K562 treated with DMSO at 1 percent for 48 hours (cell line): ENCODE data around the gene ETV1. TPM values are rescaled to one million over a fixed set of nuclear protein-coding genes. Genes with fewer than 3 reads are reported as not detected.

ENCODE experiments used
- total RNA-seq: library from RNA; unstranded; fragments of 300-600 nt; gene quantifications from 2 replicates; pipeline ENCODE4 v1.2.3, GENCODE V29; 2022; ENCODE audit warnings: low replicate concordance; ENCODE audit errors: extremely low read depth

ETV1 gene
- not detected in 2 replicates for total RNA-seq

DNA sequence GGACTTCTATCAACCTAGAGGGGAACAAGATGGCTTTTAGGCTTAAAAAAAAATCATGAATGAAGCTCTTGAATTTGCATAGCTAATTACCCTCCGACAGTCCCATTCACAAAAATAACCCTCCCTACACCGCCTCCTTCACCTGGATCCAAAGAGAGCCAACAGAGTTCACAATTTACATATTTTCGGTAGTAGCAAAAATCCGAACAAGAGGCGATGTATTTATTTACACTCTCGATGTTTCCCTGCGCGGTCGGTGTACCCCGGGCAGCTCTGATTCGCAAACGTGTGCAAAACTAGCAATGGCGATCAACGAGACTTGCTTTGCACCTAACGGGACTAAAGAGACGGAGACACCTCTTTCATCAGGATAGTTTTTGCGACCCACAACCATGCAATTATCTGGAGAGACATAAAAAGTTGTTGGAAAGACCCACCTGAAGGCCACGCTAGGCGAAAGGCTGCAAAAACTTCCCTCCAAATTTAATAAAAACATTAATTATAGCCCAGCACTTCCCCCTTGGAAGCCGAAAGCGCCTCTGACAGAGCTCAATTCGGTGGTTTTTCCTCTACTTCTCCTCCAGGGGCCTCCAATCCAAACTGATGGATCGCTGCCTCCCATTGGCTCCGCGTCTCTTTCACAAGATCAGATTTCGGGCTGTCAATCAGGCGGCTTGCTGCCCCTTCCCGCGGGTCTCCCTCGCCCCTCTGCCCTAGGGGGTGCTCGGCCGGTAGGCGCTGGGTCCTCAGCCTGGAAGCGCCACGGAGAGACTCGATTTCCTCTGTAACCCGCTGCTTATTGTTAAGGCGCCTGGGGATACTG, at the start of gene ETV1:
Gene ETV1, minus strand, starts transcription at position 541 of the 823 bp plus-strand sequence. CDS start 614 bp downstream, outside the sequence.

